WERI-Rb-1 (cell line): ENCODE data around the gene SPA17.

ENCODE experiments used
- DNase-seq: peaks from one replicate; pipeline ENCODE4 v3.0.0-alpha.2; 2020
- H3K27ac ChIP-seq: fragments of 250-450 bp; sonication (Bioruptor Pico); 2 replicates; pipeline ENCODE4 v1.5.1; 2020; ENCODE audit warnings: mild to moderate bottlenecking, moderate library complexity
- H3K27me3 ChIP-seq: fragments of 250-450 bp; sonication (Bioruptor Pico); 2 replicates; pipeline ENCODE4 v1.5.1; 2021; ENCODE audit warnings: mild to moderate bottlenecking, low read depth, moderate library complexity; ENCODE audit not compliant: insufficient read depth, severe bottlenecking
- H3K36me3 ChIP-seq: fragments of 250-450 bp; sonication (Bioruptor Pico); 2 replicates; pipeline ENCODE4 v1.5.1; 2020; ENCODE audit warnings: mild to moderate bottlenecking, moderate library complexity
- H3K4me3 ChIP-seq: 2 replicates; pipeline ENCODE4 v1.5.1; 2011; ENCODE audit warnings: low read depth, mild to moderate bottlenecking, control low read depth, low read length
- H3K9me3 ChIP-seq: fragments of 250-450 bp; sonication (Bioruptor Pico); 2 replicates; pipeline ENCODE4 v1.5.1; 2021; ENCODE audit warnings: mild to moderate bottlenecking, moderate library complexity; ENCODE audit not compliant: severe bottlenecking
- CTCF ChIP-seq: IDR thresholded peaks from 2 replicates; pipeline ENCODE4 v1.5.1; 2011; ENCODE audit warnings: low read depth, mild to moderate bottlenecking, control low read depth, inconsistent platforms, low read length

Gene SPA17

GRCh38 chr11:124643605-124644425 lies 29.9 kb upstream of the SPA17 start:
- Histone ChIP-seq H3K9me3 (peaks cover 5% of the 10 kb centered on the region), H3K36me3 (no peaks in the 10 kb centered on the region), H3K27ac (no peak overlapping the region), H3K4me3 (no peak overlapping the region), H3K27me3 (no peaks in the 10 kb centered on the region)
- TF ChIP-seq CTCF: no peak
- DNase-seq: no peak

DNA sequence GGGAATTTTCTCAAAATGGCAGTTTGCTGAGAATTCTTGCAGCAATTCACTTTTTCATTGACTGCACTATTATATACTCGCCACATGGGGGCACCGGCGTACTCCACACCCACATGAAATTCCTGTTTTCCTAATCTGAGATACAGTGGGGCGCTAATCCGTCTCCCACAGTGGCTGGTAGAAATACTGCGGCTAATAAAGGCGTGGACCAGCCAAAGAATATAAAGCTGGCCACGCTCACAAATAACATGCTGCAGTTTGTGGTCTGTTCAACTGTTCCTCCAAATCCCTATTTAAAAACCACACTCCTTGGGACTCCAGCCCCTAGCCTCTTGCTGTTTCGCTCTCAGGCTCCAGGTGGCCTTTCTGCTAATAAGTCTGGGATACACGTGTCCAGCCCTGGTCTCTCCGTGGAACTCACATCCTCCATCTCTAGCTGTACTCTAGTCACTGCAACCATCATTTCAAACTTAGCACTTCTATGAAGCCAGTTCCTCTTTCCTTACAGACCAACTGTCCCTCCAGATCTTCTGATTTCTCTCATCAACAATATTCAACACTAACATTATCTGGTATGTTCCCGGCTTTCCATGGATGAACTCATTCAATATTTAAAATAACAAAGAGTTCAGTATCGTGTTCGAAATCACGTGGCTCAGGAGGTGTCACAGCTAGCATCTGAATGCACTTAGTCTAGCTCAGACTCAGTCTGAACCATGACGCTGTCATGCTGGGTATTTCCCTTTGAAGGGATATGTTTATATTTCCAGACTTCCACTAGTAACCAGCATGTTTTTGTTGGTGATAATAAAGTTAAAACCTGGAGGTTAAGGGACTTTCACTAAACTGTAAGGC lies 29.1 kb upstream of the SPA17 start:
- peaks cover 5% of the 10 kb centered on the region for H3K9me3 ChIP-seq
- peak; percentile 71 for DNase-seq
- H3K27me3 ChIP-seq: no peaks in the 10 kb centered on the region
- H3K36me3 ChIP-seq: no peaks in the 10 kb centered on the region
- H3K27ac ChIP-seq: no peak overlapping the region
- peak; percentile 56 for TF ChIP-seq CTCF
- peak overlapping the region; percentile 29 for H3K4me3 ChIP-seq

DNA sequence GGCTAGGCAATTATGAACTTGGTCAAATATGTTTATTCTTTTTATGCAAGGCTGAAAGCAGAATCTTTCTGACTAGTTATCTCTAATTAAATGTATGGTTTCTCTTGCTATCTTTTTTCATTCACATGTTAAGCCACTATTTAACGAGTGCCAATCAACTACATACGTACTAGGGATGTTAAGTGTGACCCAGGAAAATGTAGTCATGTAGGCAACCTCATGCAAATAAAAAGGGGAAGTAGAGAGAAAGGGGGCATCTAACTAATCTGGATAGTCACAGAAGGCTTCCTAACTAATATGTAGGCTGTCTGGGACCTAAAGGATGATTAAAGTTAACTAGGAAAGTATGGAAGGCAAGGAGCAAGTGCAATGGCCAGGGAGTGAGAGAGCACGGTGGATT lies 27.6 kb upstream of the SPA17 start:
- Histone ChIP-seq H3K9me3 (no peaks in the 10 kb centered on the region), H3K27ac (no peak overlapping the region), H3K36me3 (no peaks in the 10 kb centered on the region), H3K27me3 (no peaks in the 10 kb centered on the region), H3K4me3 (no peak overlapping the region)
- DNase-seq: no peak
- TF ChIP-seq CTCF: no peak

DNA sequence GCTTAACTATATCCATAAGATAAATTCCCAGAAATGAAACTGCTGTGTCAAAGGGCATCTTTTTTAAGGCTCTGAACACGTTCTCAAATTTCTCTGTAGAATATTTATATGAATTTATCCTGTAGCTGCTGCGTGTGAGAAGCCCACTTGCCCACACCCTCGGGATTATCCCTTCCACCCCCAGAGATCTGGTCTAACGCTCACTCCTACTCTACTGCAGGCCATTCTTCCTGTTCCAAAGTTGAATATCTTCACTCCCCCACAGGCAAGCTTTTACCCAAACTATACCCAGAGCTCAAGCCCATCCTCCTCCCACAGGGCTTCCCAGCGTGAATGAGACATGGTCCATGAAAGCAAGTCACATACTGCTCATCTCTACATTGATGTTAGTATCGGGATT lies 25.1 kb upstream of the SPA17 start:
- TF ChIP-seq CTCF: no peak
- H3K27me3 ChIP-seq: no peaks in the 10 kb centered on the region
- DNase-seq: no peak
- no peaks in the 10 kb centered on the region for H3K36me3 ChIP-seq
- H3K9me3 ChIP-seq: no peaks in the 10 kb centered on the region
- no peak overlapping the region for H3K27ac ChIP-seq
- H3K4me3 ChIP-seq: no peak overlapping the region

GRCh38 chr11:124656774-124657630 lies 16.7 kb upstream of the SPA17 start:
- H3K4me3 ChIP-seq: no peak overlapping the region
- no peak for TF ChIP-seq CTCF
- H3K36me3 ChIP-seq: no peaks in the 10 kb centered on the region
- H3K9me3 ChIP-seq: no peaks in the 10 kb centered on the region
- H3K27ac ChIP-seq: no peak overlapping the region
- peak; percentile 52 for DNase-seq
- no peaks in the 10 kb centered on the region for H3K27me3 ChIP-seq
